Stomach (tissue), 9 donors: Measurements from ENCODE around the gene CCR3. TPM values are rescaled to one million over a fixed set of nuclear protein-coding genes. Genes with fewer than 3 reads are reported as not detected.

Experiments
- DNase-seq, 2 donors: peaks; one replicate each; pipeline versions ENCODE4 v3.0.0 to v3.0.0-alpha.2; 2013 to 2019
- H3K27ac ChIP-seq, 5 donors: fragments of 200-600 bp in 4 of 5; sonication (generic) in 4 of 5; one replicate each; pipeline ENCODE4 v1.5.1; 2013 to 2019; ENCODE audit warnings: mild to moderate bottlenecking in 1 of 5, moderate library complexity in 1 of 5
- H3K27me3 ChIP-seq, 3 donors: fragments of 200-600 bp; sonication (generic); one replicate each; pipeline ENCODE4 v1.5.1; 2017 to 2019; ENCODE audit warnings: mixed run types in 1 of 3
- H3K36me3 ChIP-seq, 4 donors: fragments of 200-600 bp; sonication (generic); 1 replicate in 3 of 4; 2 replicates in 1 of 4; pipeline ENCODE4 v1.5.1; 2016 to 2019
- H3K4me1 ChIP-seq, 4 donors: fragments of 200-600 bp; sonication (generic); one replicate each; pipeline ENCODE4 v1.5.1; 2016 to 2019
- H3K4me3 ChIP-seq, 4 donors: fragments of 200-600 bp; sonication (generic) in 3 of 4; one replicate each; pipeline ENCODE4 v1.5.1; 2016 to 2019; ENCODE audit warnings: mild to moderate bottlenecking in 1 of 4
- H3K9me3 ChIP-seq, 4 donors: fragments of 200-600 bp; sonication (generic); one replicate each; pipeline ENCODE4 v1.5.1; 2016 to 2019
- CTCF ChIP-seq, 7 experiments: fragments of 450-650 bp in 4 of 7; fragments of 200-600 bp in 3 of 7; sonication (generic) in 3 of 7; IDR thresholded peaks; one replicate each; pipeline ENCODE4 v1.5.1; 2016 to 2019; ENCODE audit warnings: antibody characterized with exemption in 7 of 7, control low read depth in 2 of 7, mild to moderate bottlenecking in 1 of 7
- EP300 ChIP-seq: sonication (generic); formaldehyde crosslinking; IDR thresholded peaks from one replicate; pipeline ENCODE4 v1.6.1; 2017; ENCODE audit warnings: antibody characterized with exemption
- POLR2A ChIP-seq, 4 donors: fragments of 450-650 bp; IDR thresholded peaks; one replicate each; pipeline ENCODE4 v1.6.1; 2016; ENCODE audit warnings: antibody characterized with exemption in 4 of 4, control low read depth in 2 of 4, mild to moderate bottlenecking in 1 of 4, moderate library complexity in 1 of 4
- POLR2AphosphoS5 ChIP-seq, 3 donors: sonication (generic); formaldehyde crosslinking; IDR thresholded peaks; one replicate each; pipeline ENCODE4 v1.6.1; 2016; ENCODE audit warnings: antibody characterized with exemption in 3 of 3
- WGBS, 5 donors: extraction: QIAGEN DNeasy Blood & Tissue Kit in 3 of 5; methylation state at CpG; one replicate each; pipeline versions ENCODE4 v1.1.5 to v1.1.7; 2013 to 2018; 5-methylcytosine and 5-hydroxymethylcytosine counted together
- intact Hi-C: fragments of 100-400 bp; cut with DNase I; formaldehyde crosslinking; loops from one replicate; pipeline ENCODE4 v1.15.1; 2023; ENCODE audit warnings: low total_unique reads
- polyA plus RNA-seq, 3 donors: library from polyadenylated mRNA; stranded (reverse); fragments of 200-250 nt; gene quantifications; one replicate each; pipeline ENCODE4 v1.2.3, GENCODE V29; 2013
- total RNA-seq, 5 donors: library from RNA; depleted of rRNA; stranded (reverse); fragments of >200 nt; gene quantifications; one replicate each; pipeline versions ENCODE4 v1.1.0 to v1.2.3, GENCODE V29; 2014 to 2016
- donor health status: healthy with polysubstance abuse.
- donor health status: Bipolar disorder and iron deficiency.
- donor health status: healthy.

CCR3 gene
- total and polyA plus RNA-seq, 8 donors: 0.05 to 8.9 (median 7.1) TPM; not detected in 5

- peak in 1 of 2 donors; percentile 17 for DNase-seq
- intact Hi-C loops: loop anchor here (10.0 kb wide), 1 partner anchor 137 kb away; no protein-coding TSS in a partner anchor
- H3K4me3 ChIP-seq: no peak overlapping the region
- H3K36me3 ChIP-seq: no peaks in the 10 kb centered on the region
- no peak overlapping the region for H3K27ac ChIP-seq
- WGBS, 5 donors: 52 to 61% (median 53%) methylated on average over 8 to 9 of the region's 9 CpGs
- H3K27me3 ChIP-seq: no peaks in the 10 kb centered on the region
- TF ChIP-seq EP300 (no peak), CTCF (IDR thresholded peaks at IDR 0.05) (no peak), POLR2AphosphoS5 (IDR thresholded peaks at IDR 0.05) (no peak), POLR2A (IDR thresholded peaks at IDR 0.05) (no peak)
- peaks cover 0 to 8% (median 0%) of the 10 kb centered on the region in 4 donors for H3K4me1 ChIP-seq
- H3K9me3 ChIP-seq: no peaks in the 10 kb centered on the region
These were observed 55.6 kb downstream of the CCR3 start for GRCh38 chr3:46297658-46298423.

GRCh38 chr3:46298871-46299607, 56.8 kb downstream of the CCR3 start:
- Histone ChIP-seq H3K4me3 (no peak overlapping the region), H3K27me3 (no peaks in the 10 kb centered on the region)
- TF ChIP-seq POLR2A (IDR thresholded peaks at IDR 0.05) (no peak), EP300 (no peak), POLR2AphosphoS5 (IDR thresholded peaks at IDR 0.05) (no peak), CTCF (IDR thresholded peaks at IDR 0.05) (no peak)

GRCh38 chr3:46299608-46300460, 57.6 kb downstream of the CCR3 start:
- no peak for DNase-seq
- Histone ChIP-seq H3K4me1 (peaks cover 0 to 8% (median 0%) of the 10 kb centered on the region in 4 donors), H3K27ac (peak overlapping the region in 2 of 5 donors; percentile 36 to 66), H3K9me3 (no peaks in the 10 kb centered on the region), H3K4me3 (no peak overlapping the region), H3K27me3 (no peaks in the 10 kb centered on the region), H3K36me3 (no peaks in the 10 kb centered on the region)
- TF ChIP-seq CTCF (IDR thresholded peaks at IDR 0.05): no peak
- TF ChIP-seq POLR2AphosphoS5 (IDR thresholded peaks at IDR 0.05): no peak
- TF ChIP-seq POLR2A (IDR thresholded peaks at IDR 0.05): no peak
- TF ChIP-seq EP300: no peak
- intact Hi-C loops: loop anchor here (10.0 kb wide), 1 partner anchor 135 kb away; no protein-coding TSS in a partner anchor
- 59 to 75% (median 73%) methylated on average over 5 of the region's 5 CpGs for WGBS, 5 donors

More at GRCh38 chr3:46298871-46299607, 56.8 kb downstream of the CCR3 start:
- Histone ChIP-seq H3K9me3 (no peaks in the 10 kb centered on the region), H3K4me1 (peaks cover 0 to 8% (median 0%) of the 10 kb centered on the region in 4 donors), H3K27ac (peak overlapping the region in 2 of 5 donors; percentile 36 to 52), H3K36me3 (no peaks in the 10 kb centered on the region)
- DNase-seq: no peak
- WGBS, 5 donors: 75 to 82% (median 77%) methylated on average over 9 of the region's 9 CpGs
- intact Hi-C loops: loop anchor here (10.0 kb wide), 1 partner anchor 136 kb away; no protein-coding TSS in a partner anchor

- 59 to 87% (median 77%) methylated on average over 3 of the region's 3 CpGs for WGBS, 5 donors
- H3K27ac ChIP-seq: peak overlapping the region in 2 of 5 donors; percentile 66
- TF ChIP-seq POLR2AphosphoS5 (IDR thresholded peaks at IDR 0.05) (no peak), POLR2A (IDR thresholded peaks at IDR 0.05) (no peak), CTCF (IDR thresholded peaks at IDR 0.05) (no peak), EP300 (no peak)
These were observed 58.2 kb downstream of the CCR3 start for GRCh38 chr3:46300461-46300789.

More at GRCh38 chr3:46300461-46300789, 58.2 kb downstream of the CCR3 start:
- Histone ChIP-seq H3K4me3 (no peak overlapping the region), H3K4me1 (peaks cover 0 to 8% (median 0%) of the 10 kb centered on the region in 4 donors), H3K27me3 (no peaks in the 10 kb centered on the region), H3K9me3 (no peaks in the 10 kb centered on the region), H3K36me3 (no peaks in the 10 kb centered on the region)
- intact Hi-C loops: no loop called here
- DNase-seq: no peak
